Cortex of kidney (tissue), 1 donor: ENCODE measurements around the gene MED7.

ENCODE experiments used
- DNase-seq: peaks from one replicate; lab custom pipeline; 2025; lab: John Stamatoyannopoulos, UW

MED7 gene

GRCh38 chr5:157162919-157163510, 20.4 kb upstream of the MED7 start:
- no peak for DNase-seq

GRCh38 chr5:157161996-157162395, 19.3 kb upstream of the MED7 start:
- DNase-seq, result no peak

DNA sequence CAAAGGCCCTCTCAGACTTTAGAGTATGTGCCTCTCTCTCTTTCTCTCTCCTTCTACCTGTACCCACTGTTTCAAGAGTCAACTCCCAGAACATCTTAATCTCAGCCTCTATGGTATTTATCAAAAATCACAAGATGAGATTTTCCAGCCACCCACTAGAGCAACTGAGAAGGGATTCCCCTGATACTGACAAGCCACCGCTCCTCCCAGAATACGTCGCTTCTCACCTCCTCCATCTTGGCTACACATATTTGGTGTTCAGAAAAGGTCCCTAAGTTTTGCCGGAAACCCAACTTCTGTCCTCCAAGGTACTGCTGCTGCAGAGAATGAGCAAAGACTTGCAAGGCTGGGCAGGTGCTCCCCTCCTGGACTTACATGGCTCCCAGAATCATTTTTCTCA, 17.3 kb upstream of the MED7 start:
- no peak for DNase-seq

DNA sequence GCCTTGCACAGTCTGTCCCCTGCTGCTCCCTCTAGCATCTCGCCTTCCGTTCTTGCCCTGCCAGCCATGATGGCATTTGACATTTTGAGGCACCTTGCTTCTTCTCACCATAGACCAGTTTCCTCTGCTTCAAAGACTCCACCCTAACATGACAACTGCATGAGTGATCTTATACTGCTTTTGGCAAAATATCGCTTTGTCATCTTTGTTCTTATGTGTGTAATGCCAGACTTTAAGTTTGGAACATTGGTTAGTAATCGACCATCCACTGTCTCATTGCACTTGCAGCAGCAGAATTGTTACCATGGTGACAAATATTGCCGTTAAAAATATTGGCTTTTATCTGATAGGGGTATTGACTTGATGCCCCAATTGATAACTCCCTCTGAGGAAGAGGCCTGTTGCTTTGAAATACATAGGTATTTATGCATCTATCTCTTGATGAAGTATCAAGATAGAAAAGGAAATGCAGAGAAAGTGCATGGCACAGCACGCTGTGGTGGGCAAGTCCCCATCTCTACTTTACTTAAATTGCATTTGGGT, 16.6 kb upstream of the MED7 start:
- DNase-seq, result no peak

DNA sequence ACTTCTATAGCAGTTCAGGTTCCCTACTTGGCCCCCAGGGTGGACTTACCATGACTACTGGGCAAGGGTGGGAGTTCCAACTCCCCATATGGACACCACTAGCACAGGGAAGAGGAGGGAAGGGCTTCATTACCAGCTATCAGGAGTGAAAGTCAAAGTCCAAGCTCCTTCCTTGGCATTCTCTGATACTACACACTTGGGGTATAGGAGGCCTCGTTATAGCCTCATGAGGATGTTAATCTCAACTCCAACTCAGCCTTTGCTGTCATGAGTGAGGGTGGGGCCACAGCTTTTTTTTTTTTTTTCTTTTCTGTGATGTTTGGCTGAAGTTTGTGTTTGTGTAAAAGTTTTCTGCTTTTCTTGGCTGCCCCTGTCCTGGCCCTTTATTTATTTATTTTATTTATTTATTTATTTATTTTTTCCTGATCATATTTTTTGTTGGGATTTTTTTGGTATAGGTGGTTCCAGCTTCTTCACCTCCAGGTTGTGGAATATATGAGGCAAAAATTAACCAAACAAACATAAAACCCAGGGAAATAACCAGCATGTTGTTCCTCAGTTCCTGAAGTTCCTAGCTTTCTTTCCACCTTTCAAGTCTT, 14.7 kb upstream of the MED7 start:
- DNase-seq, result no peak

DNA sequence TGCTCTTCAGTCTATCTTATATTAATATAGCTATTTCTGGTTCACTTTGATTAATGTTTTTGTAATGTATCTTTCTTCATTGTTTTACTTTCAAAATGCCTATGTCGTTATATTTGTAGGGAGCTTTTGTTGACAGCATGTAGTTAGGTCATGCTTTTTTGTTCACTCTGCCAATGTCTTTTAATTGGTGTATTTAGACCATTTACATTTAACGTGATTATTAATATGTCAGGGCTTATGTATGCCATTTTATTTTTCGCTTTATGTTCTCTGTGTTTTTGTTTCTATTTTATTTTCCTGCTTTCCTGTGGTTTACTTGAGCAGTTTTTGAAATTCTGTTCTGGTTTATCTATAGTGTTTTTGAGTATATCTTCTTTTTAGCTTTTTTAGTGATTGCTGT, 12.6 kb upstream of the MED7 start:
- no peak for DNase-seq

GRCh38 chr5:157150995-157151394, 8.3 kb upstream of the MED7 start:
- no peak for DNase-seq

- no peak for DNase-seq
These were observed 6.3 kb upstream of the MED7 start for GRCh38 chr5:157148734-157149615.

DNA sequence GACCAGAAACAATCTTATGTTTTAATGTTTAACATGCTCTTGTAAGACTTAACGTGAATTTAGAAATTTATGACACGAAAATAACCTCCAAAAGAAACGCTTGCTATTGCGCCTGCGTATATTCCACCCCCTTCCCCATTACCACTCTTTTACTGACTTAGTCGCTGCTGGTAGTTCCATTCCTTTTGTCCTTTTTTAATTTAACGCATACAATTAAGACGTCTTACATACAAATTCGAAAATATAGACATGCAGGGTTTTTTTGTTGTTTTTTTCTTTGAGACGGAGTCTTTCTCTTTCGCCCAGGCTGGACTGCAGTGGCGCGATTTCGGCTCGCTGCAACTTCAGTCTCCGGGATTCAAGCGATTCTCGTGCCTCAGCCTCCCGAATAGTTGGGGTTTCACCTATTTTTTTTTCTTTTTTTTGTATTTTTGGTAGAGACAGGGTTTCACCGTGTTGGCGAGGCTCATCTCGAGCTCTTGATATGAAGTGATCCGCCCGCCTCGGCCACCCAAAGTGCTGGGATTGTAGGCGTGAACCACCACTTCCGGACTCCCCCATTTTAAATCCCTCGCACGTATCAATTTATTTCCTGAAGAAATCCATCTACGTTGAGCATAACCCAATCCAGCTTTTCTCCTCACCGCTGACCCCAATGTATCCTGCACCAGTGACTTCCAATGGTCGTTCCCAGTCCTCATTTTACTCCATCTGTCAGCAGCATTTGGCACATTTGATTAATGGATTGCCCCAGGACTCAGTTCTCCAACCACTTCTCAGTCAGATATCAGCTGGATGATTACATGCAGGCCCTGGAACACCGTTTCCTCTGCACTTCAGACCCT, 684 bp upstream of the MED7 start:
- no peak for DNase-seq

- no peak for DNase-seq
These were observed 5.0 kb downstream of the MED7 start for GRCh38 chr5:157137691-157138090.

DNA sequence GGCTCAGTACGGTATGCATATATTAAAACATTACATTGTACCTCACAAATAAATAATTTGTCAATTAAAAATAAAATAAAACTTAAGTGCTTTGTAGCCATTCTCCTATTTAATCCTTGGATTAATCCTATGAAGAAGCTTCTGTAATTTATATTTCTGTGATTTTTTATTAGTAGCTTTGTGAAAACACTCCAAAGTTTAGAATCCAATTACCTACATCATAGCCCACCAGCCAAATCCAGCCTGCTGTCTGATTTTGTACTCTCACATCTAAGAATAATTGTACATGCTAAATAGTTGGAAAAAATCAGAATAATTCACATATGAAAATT, 10.4 kb downstream of the MED7 start:
- DNase-seq, result no peak

- no peak for DNase-seq
These were observed 11.7 kb downstream of the MED7 start for GRCh38 chr5:157130925-157131324.

- no peak for DNase-seq
These were observed 21.0 kb downstream of the MED7 start for GRCh38 chr5:157121709-157122108.

DNA sequence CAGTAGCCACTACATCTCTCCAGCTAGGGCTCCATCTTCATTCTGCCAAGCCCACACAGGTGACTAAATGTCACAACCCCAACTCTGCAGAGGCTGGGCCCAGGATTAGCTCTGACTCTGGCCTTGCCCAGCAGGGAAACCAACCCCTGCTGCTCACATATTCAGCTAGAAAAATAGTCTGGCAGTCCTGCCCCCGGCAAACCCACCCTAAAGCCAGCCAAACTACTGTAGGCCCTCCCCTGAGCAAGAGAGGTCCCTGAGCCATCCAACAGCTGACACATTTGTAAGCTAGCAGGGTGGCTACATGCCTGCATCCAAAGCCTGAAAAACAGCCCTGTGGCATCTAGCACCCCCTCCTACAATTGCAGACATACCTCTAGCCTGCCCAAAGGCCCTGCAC, 22.6 kb downstream of the MED7 start:
- no peak for DNase-seq

GRCh38 chr5:157116483-157116954, 26.1 kb downstream of the MED7 start:
- no peak for DNase-seq

- no peak for DNase-seq
These were observed 27.2 kb downstream of the MED7 start for GRCh38 chr5:157115502-157115901.

GRCh38 chr5:157115012-157115411, 27.7 kb downstream of the MED7 start:
- DNase-seq, result no peak

DNA sequence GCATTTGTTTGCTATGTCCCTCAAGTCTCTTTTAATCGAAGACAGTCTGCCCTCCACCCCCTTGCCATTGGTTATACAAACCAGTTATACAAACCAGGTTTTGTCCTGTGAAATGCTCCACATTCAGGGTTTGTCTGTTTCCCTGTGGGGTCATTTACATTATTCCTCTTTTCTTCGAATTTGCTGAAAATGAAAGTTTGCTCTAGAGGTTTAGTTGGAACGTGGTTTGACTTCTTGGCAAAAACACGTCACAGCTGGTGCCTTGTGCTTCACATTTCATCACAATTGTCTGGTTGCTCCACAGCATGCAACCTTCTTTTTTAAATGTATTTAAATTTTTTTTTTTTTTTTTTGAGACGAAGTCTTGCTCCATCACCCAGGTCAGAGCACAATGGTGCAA, 29.7 kb downstream of the MED7 start:
- DNase-seq, result no peak

DNA sequence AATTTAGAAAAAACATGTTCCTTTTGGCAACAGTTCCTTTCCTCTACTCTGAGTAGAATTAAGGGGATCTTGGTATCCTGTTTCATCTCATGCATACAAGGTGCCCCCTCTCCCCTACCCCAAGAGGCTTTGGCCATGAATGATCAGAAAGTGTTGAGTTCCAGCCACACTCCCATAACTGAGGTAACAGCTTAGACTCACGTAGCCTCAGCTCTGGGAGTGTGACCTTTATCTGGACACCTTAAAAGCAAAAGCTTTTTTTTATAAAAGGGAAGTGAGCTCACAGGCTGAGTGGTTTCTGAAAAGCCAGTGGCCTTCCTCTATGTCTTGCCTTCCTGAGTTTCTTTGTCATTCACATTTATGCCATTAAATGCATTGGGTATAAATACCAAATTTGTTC, 32.9 kb downstream of the MED7 start:
- DNase-seq, result no peak

DNA sequence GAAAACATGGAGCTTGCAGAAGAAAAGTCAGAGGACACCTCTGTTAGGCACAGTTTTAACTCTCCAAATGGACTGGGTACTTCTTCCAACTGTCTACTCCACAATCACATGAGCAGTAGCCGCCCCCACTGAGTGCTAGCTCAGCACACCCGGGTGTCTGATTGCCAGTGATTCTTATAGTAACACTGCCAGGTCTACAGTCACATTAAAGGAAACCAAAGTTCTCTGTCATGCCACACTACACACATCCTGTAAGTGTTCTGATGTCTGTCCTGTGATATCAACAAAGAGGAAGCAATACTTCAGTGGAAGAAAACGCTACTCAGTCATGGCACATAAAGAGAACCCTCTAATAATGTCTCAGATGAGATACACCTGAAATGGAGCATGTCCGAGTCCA, 33.7 kb downstream of the MED7 start, which contains the start of gene HAVCR2:
TSS of gene HAVCR2 (minus strand) at position 69 of the 400 bp plus-strand sequence. CDS start at position 8, 61 bp downstream.
- DNase-seq, result no peak

DNA sequence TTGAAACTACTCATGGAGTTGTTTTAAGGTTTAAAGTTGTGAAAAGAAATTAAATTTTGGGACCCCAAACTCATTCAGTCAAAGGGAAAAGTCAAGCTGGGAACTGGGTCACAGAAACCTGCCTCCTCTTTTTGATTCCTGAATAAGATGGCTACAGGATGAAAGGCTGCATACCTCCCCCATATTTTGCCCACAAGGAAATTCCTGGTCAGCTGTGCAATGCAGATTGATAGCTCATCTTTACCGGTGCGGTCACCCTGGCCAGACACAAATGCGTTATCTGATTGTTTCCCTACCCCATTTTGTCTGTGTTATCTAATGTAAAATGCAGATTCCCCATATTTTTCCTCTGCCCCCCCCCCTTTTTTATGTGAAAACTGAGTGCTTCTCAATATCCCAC, 35.2 kb downstream of the MED7 start:
- DNase-seq, result no peak
